Neural progenitor cell (in vitro differentiated cells): ENCODE measurements around the gene SYT15. TPM values are rescaled to one million over a fixed set of nuclear protein-coding genes. Genes with fewer than 3 reads are reported as not detected.

ENCODE experiments used
- DNase-seq: peaks from one replicate; pipeline ENCODE4 v3.0.0-alpha.2; 2016; ENCODE audit warnings: low spot score
- H2AFZ ChIP-seq: fragments of 200-600 bp; sonication (generic); replicated peaks from 2 replicates; pipeline ENCODE4 v1.6.1; 2016; ENCODE audit warnings: antibody characterized with exemption
- H3F3A ChIP-seq: fragments of 200-600 bp; sonication (generic); 2 replicates; pipeline ENCODE4 v1.6.1; 2016; ENCODE audit warnings: antibody characterized with exemption, low read depth
- H3K27ac ChIP-seq: fragments of 200-600 bp; sonication (generic); 2 replicates; pipeline ENCODE4 v1.5.1; 2016; ENCODE audit warnings: mild to moderate bottlenecking
- H3K27me3 ChIP-seq: fragments of 200-600 bp; sonication (generic); 2 replicates; pipeline ENCODE4 v1.6.1; 2016; ENCODE audit warnings: mild to moderate bottlenecking, moderate library complexity
- H3K36me3 ChIP-seq: fragments of 200-600 bp; sonication (generic); 2 replicates; pipeline ENCODE4 v1.5.1; 2016
- H3K4me1 ChIP-seq: fragments of 200-600 bp; sonication (generic); 2 replicates; pipeline ENCODE4 v1.6.1; 2016; ENCODE audit warnings: mixed run types
- H3K4me2 ChIP-seq: fragments of 200-600 bp; sonication (generic); 2 replicates; pipeline ENCODE4 v1.6.1; 2016
- H3K4me3 ChIP-seq: fragments of 200-600 bp; sonication (generic); 2 replicates; pipeline ENCODE4 v1.5.1; 2016
- H3K79me2 ChIP-seq: fragments of 200-600 bp; sonication (generic); 2 replicates; pipeline ENCODE4 v1.6.1; 2016; ENCODE audit warnings: low read depth
- H3K9ac ChIP-seq: fragments of 200-600 bp; sonication (generic); 2 replicates; pipeline ENCODE4 v1.6.1; 2016
- H3K9me3 ChIP-seq: fragments of 200-600 bp; sonication (generic); 2 replicates; pipeline ENCODE4 v1.5.1; 2016; ENCODE audit warnings: low read depth
- H4K20me1 ChIP-seq: fragments of 200-600 bp; sonication (generic); 2 replicates; pipeline ENCODE4 v1.6.1; 2016; ENCODE audit warnings: low read depth
- H3K27ac Mint-ChIP-seq: 3 replicates; pipeline ENCODE4 v1.8.0; 2021; ENCODE audit warnings: mixed read lengths
- H3K27me3 Mint-ChIP-seq: 2 replicates; pipeline ENCODE4 v1.8.0; 2022; ENCODE audit warnings: low read depth, mild to moderate bottlenecking, inconsistent platforms, moderate library complexity, mixed read lengths; ENCODE audit not compliant: insufficient read depth
- H3K36me3 Mint-ChIP-seq: 3 replicates; pipeline ENCODE4 v1.8.0; 2021; ENCODE audit warnings: mixed read lengths
- H3K4me1 Mint-ChIP-seq: 3 replicates; pipeline ENCODE4 v1.8.0; 2021; ENCODE audit warnings: mixed read lengths
- H3K4me3 Mint-ChIP-seq: 3 replicates; pipeline ENCODE4 v1.8.0; 2021; ENCODE audit warnings: mild to moderate bottlenecking, moderate library complexity, mixed read lengths
- H3K9me3 Mint-ChIP-seq: 3 replicates; pipeline ENCODE4 v1.8.0; 2020; ENCODE audit warnings: mixed read lengths
- EZH2 ChIP-seq: fragments of 200-600 bp; sonication (generic); IDR thresholded peaks from 2 replicates; pipeline ENCODE4 v1.6.1; 2017; ENCODE audit warnings: antibody characterized with exemption, mild to moderate bottlenecking, moderate library complexity
- EZH2phosphoT487 ChIP-seq: fragments of 200-600 bp; sonication (generic); IDR thresholded peaks from 2 replicates; pipeline ENCODE4 v1.6.1; 2017; ENCODE audit warnings: antibody characterized with exemption
- total RNA-seq: library from RNA; depleted of rRNA; stranded (reverse); fragments of >200 nt; gene quantifications from 2 replicates; pipeline ENCODE4 v1.2.3, GENCODE V29; 2015; ENCODE audit warnings: low replicate concordance
- TF ChIP-seq, protein P1 (sequence below): fragments of 200-600 bp; sonication (generic); IDR thresholded peaks from 2 replicates; pipeline ENCODE4 v1.5.1; 2017; ENCODE audit warnings: antibody characterized with exemption, mild to moderate bottlenecking

SYT15 gene
- total RNA-seq, 1 donor from 2014 or later = 0.17 TPM

GRCh38 chr10:46555366-46555712 lies 23.6 kb upstream of the SYT15 start:
- H3K4me2 ChIP-seq = peak overlapping the region; percentile 79
- H3K36me3 Mint-ChIP-seq = peaks cover 2% of the 10 kb centered on the region

GRCh38 chr10:46555713-46556514 lies 23.0 kb upstream of the SYT15 start:
- TF ChIP-seq EZH2 (no peak), EZH2phosphoT487 (no peak)
- TF ChIP-seq, protein P1, sequence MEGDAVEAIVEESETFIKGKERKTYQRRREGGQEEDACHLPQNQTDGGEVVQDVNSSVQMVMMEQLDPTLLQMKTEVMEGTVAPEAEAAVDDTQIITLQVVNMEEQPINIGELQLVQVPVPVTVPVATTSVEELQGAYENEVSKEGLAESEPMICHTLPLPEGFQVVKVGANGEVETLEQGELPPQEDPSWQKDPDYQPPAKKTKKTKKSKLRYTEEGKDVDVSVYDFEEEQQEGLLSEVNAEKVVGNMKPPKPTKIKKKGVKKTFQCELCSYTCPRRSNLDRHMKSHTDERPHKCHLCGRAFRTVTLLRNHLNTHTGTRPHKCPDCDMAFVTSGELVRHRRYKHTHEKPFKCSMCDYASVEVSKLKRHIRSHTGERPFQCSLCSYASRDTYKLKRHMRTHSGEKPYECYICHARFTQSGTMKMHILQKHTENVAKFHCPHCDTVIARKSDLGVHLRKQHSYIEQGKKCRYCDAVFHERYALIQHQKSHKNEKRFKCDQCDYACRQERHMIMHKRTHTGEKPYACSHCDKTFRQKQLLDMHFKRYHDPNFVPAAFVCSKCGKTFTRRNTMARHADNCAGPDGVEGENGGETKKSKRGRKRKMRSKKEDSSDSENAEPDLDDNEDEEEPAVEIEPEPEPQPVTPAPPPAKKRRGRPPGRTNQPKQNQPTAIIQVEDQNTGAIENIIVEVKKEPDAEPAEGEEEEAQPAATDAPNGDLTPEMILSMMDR = peak; percentile 8
- H3K27me3 Mint-ChIP-seq = peaks cover 10% of the 10 kb centered on the region
- Histone ChIP-seq H2AFZ (peak overlapping the region; percentile 96), H3K79me2 (no peaks in the 10 kb centered on the region), H3K4me1 (peaks cover 8% of the 10 kb centered on the region), H3K27me3 (peaks cover 57% of the 10 kb centered on the region), H3K4me3 (peak overlapping the region; percentile 79), H3K27ac (no peak overlapping the region), H3K4me2 (peak overlapping the region; percentile 79), H3K36me3 (no peaks in the 10 kb centered on the region), H4K20me1 (no peaks in the 10 kb centered on the region), H3K9me3 (no peaks in the 10 kb centered on the region), H3K9ac (no peak overlapping the region), H3F3A (no peaks in the 10 kb centered on the region)
- DNase-seq = peak; percentile 82
- peaks cover 2% of the 10 kb centered on the region for H3K36me3 Mint-ChIP-seq
- peaks cover 7% of the 10 kb centered on the region for H3K4me1 Mint-ChIP-seq
- H3K27ac Mint-ChIP-seq = peak overlapping the region; percentile 57
- no peak overlapping the region for H3K4me3 Mint-ChIP-seq
- H3K9me3 Mint-ChIP-seq = peaks cover 3% of the 10 kb centered on the region

More at GRCh38 chr10:46555366-46555712, 23.6 kb upstream of the SYT15 start:
- Histone ChIP-seq H3K4me1 (peaks cover 8% of the 10 kb centered on the region), H3K9ac (no peak overlapping the region), H3K27me3 (peaks cover 51% of the 10 kb centered on the region), H3F3A (no peaks in the 10 kb centered on the region), H4K20me1 (no peaks in the 10 kb centered on the region), H2AFZ (no peak overlapping the region), H3K4me3 (peak overlapping the region; percentile 79), H3K79me2 (no peaks in the 10 kb centered on the region), H3K36me3 (no peaks in the 10 kb centered on the region), H3K27ac (no peak overlapping the region), H3K9me3 (no peaks in the 10 kb centered on the region)
- peak; percentile 39 for DNase-seq
- Mint-ChIP-seq H3K27me3 (peaks cover 10% of the 10 kb centered on the region), H3K27ac (no peak overlapping the region), H3K4me1 (peaks cover 7% of the 10 kb centered on the region), H3K4me3 (no peak overlapping the region), H3K9me3 (peaks cover 3% of the 10 kb centered on the region)
- TF ChIP-seq EZH2 = no peak
- TF ChIP-seq, protein P1 = no peak
- no peak for TF ChIP-seq EZH2phosphoT487

DNA sequence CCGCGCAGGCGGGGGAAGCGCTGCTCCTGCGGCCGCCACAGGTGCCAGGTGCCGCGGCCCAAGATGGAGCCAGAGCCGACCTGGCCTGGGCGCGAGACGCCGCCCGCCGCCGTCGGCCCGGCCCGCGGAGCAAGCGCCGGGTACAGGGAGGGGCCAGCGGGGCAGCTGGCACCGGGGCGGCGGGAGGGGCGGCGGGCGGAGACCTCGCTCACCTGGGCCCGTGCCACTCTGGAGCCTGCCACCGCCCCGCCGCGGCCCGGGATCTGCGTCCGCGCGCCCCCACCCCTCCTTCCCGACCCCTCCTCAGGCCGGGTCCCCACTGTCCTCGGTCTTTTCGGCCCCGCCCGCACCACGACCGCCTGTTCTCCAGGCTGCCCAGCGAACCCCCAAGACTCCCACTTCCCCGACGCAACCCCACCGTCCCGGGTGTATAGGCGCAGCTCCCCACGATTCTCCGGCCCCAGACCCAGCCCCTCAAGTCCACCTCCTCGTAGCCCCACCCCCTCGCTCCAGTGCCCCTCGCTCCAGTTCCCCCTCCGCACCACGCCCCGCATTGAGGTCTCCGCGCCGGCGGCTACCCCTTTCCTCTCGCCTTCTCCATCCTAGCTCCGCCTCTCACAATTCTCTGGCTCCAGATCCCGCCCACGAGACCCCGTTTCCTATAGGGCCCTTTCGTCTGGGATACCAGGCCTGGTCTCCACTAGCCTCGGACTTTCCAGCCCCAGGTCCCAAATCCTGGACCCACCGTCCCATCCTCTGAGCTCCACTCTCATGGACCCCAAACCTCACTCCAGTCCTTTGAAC lies 22.2 kb upstream of the SYT15 start, which contains the start of gene GPRIN2:
TSS of gene GPRIN2 (minus strand) at position 144 of the 804 bp plus-strand sequence. CDS start 5,922 bp downstream, outside the sequence.
- Mint-ChIP-seq H3K4me1 (peaks cover 7% of the 10 kb centered on the region), H3K27me3 (peaks cover 10% of the 10 kb centered on the region), H3K36me3 (peaks cover 2% of the 10 kb centered on the region), H3K9me3 (peaks cover 3% of the 10 kb centered on the region), H3K27ac (peak within 1 kb of the TSS; percentile 57), H3K4me3 (peak within 1 kb of the TSS; percentile 88)
- peak; percentile 83 for DNase-seq
- Histone ChIP-seq H3K9me3 (no peaks in the 10 kb centered on the region), H3K27me3 (peaks cover 60% of the 10 kb centered on the region), H3F3A (no peaks in the 10 kb centered on the region), H3K27ac (no peak within 1 kb of the TSS), H3K36me3 (no peaks in the 10 kb centered on the region), H3K9ac (no peak within 1 kb of the TSS), H3K4me1 (peaks cover 8% of the 10 kb centered on the region), H4K20me1 (no peaks in the 10 kb centered on the region), H3K79me2 (no peaks in the 10 kb centered on the region), H3K4me2 (peak within 1 kb of the TSS; percentile 79), H3K4me3 (peak within 1 kb of the TSS; percentile 79), H2AFZ (peak within 1 kb of the TSS; percentile 96)
- no peak for TF ChIP-seq EZH2
- TF ChIP-seq EZH2phosphoT487 = no peak
- TF ChIP-seq, protein P1 = no peak
